Pancreas (tissue), 10 donors: ENCODE measurements around the gene KDSR. TPM values are rescaled to one million over a fixed set of nuclear protein-coding genes. Genes with fewer than 3 reads are reported as not detected.

ENCODE experiments used
- ATAC-seq, 4 donors: fragments of 200-7000 bp; cut with Tn5 transposase; one replicate each; pipeline versions ENCODE4 v1.8.0 to v1.9.1; 2020; ENCODE audit warnings: mild to moderate bottlenecking in 4 of 4, moderate library complexity in 4 of 4
- DNase-seq, 6 donors: peaks; one replicate each; pipeline ENCODE4 v3.0.0-alpha.2; 2020
- FAIRE-seq: peaks from 2 replicates; lab custom pipeline; 2012; peaks lifted over from hg19 to GRCh38; lab: Jason Lieb, UNC
- H3K27ac ChIP-seq, 4 donors: fragments of 200-600 bp; sonication (generic); 1 replicate in 3 of 4; 2 replicates in 1 of 4; pipeline versions ENCODE4 v1.5.0 to v1.8.0; 2020
- H3K27me3 ChIP-seq, 4 donors: fragments of 200-600 bp; one replicate each; pipeline ENCODE4 v1.8.0; 2021
- H3K36me3 ChIP-seq, 3 donors: fragments of 200-600 bp; sonication (generic) in 1 of 3; one replicate each; pipeline versions ENCODE4 v1.5.0 to v1.8.0; 2020 to 2021
- H3K4me1 ChIP-seq, 3 donors: fragments of 200-600 bp; one replicate each; pipeline ENCODE4 v1.8.0; 2021
- H3K4me3 ChIP-seq, 4 donors: fragments of 200-600 bp; sonication (generic) in 2 of 4; one replicate each; pipeline versions ENCODE4 v1.5.0 to v1.8.0; 2020 to 2021
- H3K9me3 ChIP-seq, 4 donors: fragments of 200-600 bp; one replicate each; pipeline ENCODE4 v1.8.0; 2021
- CTCF ChIP-seq, 4 donors: fragments of 200-600 bp; sonication (generic) in 3 of 4; IDR thresholded peaks; one replicate each; pipeline versions ENCODE4 v1.5.0 to v1.8.0; 2021; ENCODE audit warnings: antibody characterized with exemption in 4 of 4
- WGBS, 2 donors: extraction: QIAGEN DNeasy Blood & Tissue Kit; methylation state at CpG; one replicate each; pipeline ENCODE4 v1.1.7; 2013; 5-methylcytosine and 5-hydroxymethylcytosine counted together
- intact Hi-C, 3 donors: fragments of 100-400 bp; cut with DNase I; formaldehyde crosslinking; loops; one replicate each; pipeline versions ENCODE4 v1.11.1 to v1.14.2; 2022
- polyA plus RNA-seq, 2 donors: library from polyadenylated mRNA; stranded (reverse); fragments of 200-250 nt; gene quantifications; one replicate each; pipeline ENCODE4 v1.2.3, GENCODE V29; 2013
- total RNA-seq, 6 donors: library from RNA; stranded (reverse); fragmentation: NEBNext Ultra II Directional in 4 of 6; extraction: Animal tissue kit (Norgen Biotek cat#: 25700) in 4 of 6; gene quantifications; one replicate each; pipeline versions ENCODE4 v1.2.1 to v1.2.4, GENCODE V29; 2021 to 2023
- donor health status: healthy with polysubstance abuse.
- donor health status: DM: no; HTN: no; CAD: no; lungs with moderate emphysema.
- donor health status: DM: no; HTN: no; CAD: no.
- donor health status: control.
- donor health status: control.
- donor health status: Bipolar disorder and iron deficiency.
- donor health status: DM: yes; HTN: yes; CAD: no.
- donor health status: DM: no; HTN: no; CAD: no.
- donor health status: DM: no; HTN: no; CAD: no.
- donor health status: DM: yes; HTN: yes; CAD: no.

Gene KDSR
- total and polyA plus RNA-seq, 8 donors: 4.8 to 37.2 (median 20.4) TPM

GRCh38 chr18:63395503-63395902, 28.5 kb upstream of the KDSR start:
- Histone ChIP-seq H3K27ac (no peak overlapping the region), H3K36me3 (peaks cover 6 to 53% (median 15%) of the 10 kb centered on the region in 3 donors), H3K27me3 (no peaks in the 10 kb centered on the region), H3K4me1 (no peaks in the 10 kb centered on the region), H3K9me3 (no peaks in the 10 kb centered on the region), H3K4me3 (no peak overlapping the region)
- intact Hi-C loops: no loop called here
- TF ChIP-seq CTCF (IDR thresholded peaks at IDR 0.05): no peak
- FAIRE-seq (no peak), ATAC-seq (no peak), DNase-seq (no peak)
- 98% methylated on average over 1 of the region's 1 CpG for WGBS, 2 donors

- H3K36me3 ChIP-seq: peaks cover 6 to 58% (median 13%) of the 10 kb centered on the region in 3 donors
- H3K27ac ChIP-seq: no peak overlapping the region
- intact Hi-C loops: no loop called here
- H3K4me1 ChIP-seq: no peaks in the 10 kb centered on the region
- H3K27me3 ChIP-seq: no peaks in the 10 kb centered on the region
- H3K4me3 ChIP-seq: no peak overlapping the region
- ATAC-seq (no peak), FAIRE-seq (no peak), DNase-seq (no peak)
- 88 to 99% methylated on average over 3 of the region's 3 CpGs for WGBS, 2 donors
- TF ChIP-seq CTCF (IDR thresholded peaks at IDR 0.05): no peak
- no peaks in the 10 kb centered on the region for H3K9me3 ChIP-seq
Measured at GRCh38 chr18:63394954-63395353, 27.9 kb upstream of the KDSR start.

GRCh38 chr18:63387861-63388260, 20.9 kb upstream of the KDSR start:
- no peaks in the 10 kb centered on the region for H3K27me3 ChIP-seq
- WGBS, 2 donors: 92 to 93% methylated on average over 4 of the region's 4 CpGs
- no peaks in the 10 kb centered on the region for H3K9me3 ChIP-seq
- H3K27ac ChIP-seq: no peak overlapping the region
- FAIRE-seq (no peak), DNase-seq (no peak), ATAC-seq (no peak)
- H3K36me3 ChIP-seq: peaks cover 0 to 19% (median 0%) of the 10 kb centered on the region in 3 donors
- TF ChIP-seq CTCF (IDR thresholded peaks at IDR 0.05): no peak
- H3K4me3 ChIP-seq: no peak overlapping the region
- H3K4me1 ChIP-seq: no peaks in the 10 kb centered on the region
- intact Hi-C loops: no loop called here

GRCh38 chr18:63382843-63383242, 15.8 kb upstream of the KDSR start:
- no peak for ATAC-seq

GRCh38 chr18:63379639-63379962, 12.6 kb upstream of the KDSR start:
- Histone ChIP-seq H3K36me3 (no peaks in the 10 kb centered on the region), H3K4me3 (no peak overlapping the region), H3K4me1 (no peaks in the 10 kb centered on the region), H3K27ac (no peak overlapping the region), H3K27me3 (no peaks in the 10 kb centered on the region), H3K9me3 (no peaks in the 10 kb centered on the region)
- intact Hi-C loops: no loop called here
- ATAC-seq: no peak
- FAIRE-seq: no peak
- no peak for DNase-seq
- WGBS, 2 donors: 51 to 70% methylated on average over 2 of the region's 2 CpGs
- TF ChIP-seq CTCF (IDR thresholded peaks at IDR 0.05): no peak

More at GRCh38 chr18:63382843-63383242, 15.8 kb upstream of the KDSR start:
- H3K27ac ChIP-seq: no peak overlapping the region
- intact Hi-C loops: no loop called here
- H3K36me3 ChIP-seq: no peaks in the 10 kb centered on the region
- TF ChIP-seq CTCF (IDR thresholded peaks at IDR 0.05): no peak
- no peaks in the 10 kb centered on the region for H3K27me3 ChIP-seq
- no peak overlapping the region for H3K4me3 ChIP-seq
- no peaks in the 10 kb centered on the region for H3K9me3 ChIP-seq
- FAIRE-seq: no peak
- no peak for DNase-seq
- no peaks in the 10 kb centered on the region for H3K4me1 ChIP-seq
- WGBS, 2 donors: 84 to 95% methylated on average over 3 of the region's 3 CpGs
